ENCODE measurements around the gene MSRB3. TPM values are rescaled to one million over a fixed set of nuclear protein-coding genes. Genes with fewer than 3 reads are reported as not detected.

The MSRB3 gene
- total RNA-seq, 1 donor from 2014 or later: 8.3 TPM

GRCh38 chr12:65500091-65500900, 221.8 kb downstream of the MSRB3 start:
- Mint-ChIP-seq H3K4me3 (no peak overlapping the region), H3K4me1 (peaks cover 22% of the 10 kb centered on the region), H3K27ac (ENCODE audit: unreplicated experiment) (no peak overlapping the region), H3K27me3 (ENCODE audit: low read depth) (no peaks in the 10 kb centered on the region), H3K9me3 (no peaks in the 10 kb centered on the region), H3K36me3 (ENCODE audit: low read depth) (no peaks in the 10 kb centered on the region)
- no peak for DNase-seq (ENCODE audit: low read depth, low spot score)
- TF ChIP-seq CTCF (conservative IDR thresholded peaks at IDR 0.05): no peak

GRCh38 chr12:65501093-65501621, 222.7 kb downstream of the MSRB3 start:
- no peak overlapping the region for H3K4me3 Mint-ChIP-seq
- H3K27me3 Mint-ChIP-seq (ENCODE audit: low read depth): no peaks in the 10 kb centered on the region
- H3K4me1 Mint-ChIP-seq: peaks cover 21% of the 10 kb centered on the region
- no peak for DNase-seq (ENCODE audit: low read depth, low spot score)
- no peaks in the 10 kb centered on the region for H3K36me3 Mint-ChIP-seq (ENCODE audit: low read depth)
- no peaks in the 10 kb centered on the region for H3K9me3 Mint-ChIP-seq
- no peak for TF ChIP-seq CTCF (conservative IDR thresholded peaks at IDR 0.05)
- H3K27ac Mint-ChIP-seq (ENCODE audit: unreplicated experiment): no peak overlapping the region

GRCh38 chr12:65501935-65502334, 223.5 kb downstream of the MSRB3 start:
- no peak for TF ChIP-seq CTCF (conservative IDR thresholded peaks at IDR 0.05)
- no peaks in the 10 kb centered on the region for H3K36me3 Mint-ChIP-seq (ENCODE audit: low read depth)
- peaks cover under 1% of the 10 kb centered on the region for H3K27me3 Mint-ChIP-seq (ENCODE audit: low read depth)
- DNase-seq (ENCODE audit: low read depth, low spot score): no peak
- H3K9me3 Mint-ChIP-seq: no peaks in the 10 kb centered on the region
- H3K27ac Mint-ChIP-seq (ENCODE audit: unreplicated experiment): no peak overlapping the region
- peaks cover 21% of the 10 kb centered on the region for H3K4me1 Mint-ChIP-seq
- H3K4me3 Mint-ChIP-seq: no peak overlapping the region

GRCh38 chr12:65504417-65504816, 225.9 kb downstream of the MSRB3 start:
- no peak for TF ChIP-seq CTCF (conservative IDR thresholded peaks at IDR 0.05)
- no peak overlapping the region for H3K27ac Mint-ChIP-seq (ENCODE audit: unreplicated experiment)
- peaks cover 23% of the 10 kb centered on the region for H3K4me1 Mint-ChIP-seq
- no peak overlapping the region for H3K4me3 Mint-ChIP-seq
- H3K27me3 Mint-ChIP-seq (ENCODE audit: low read depth): peaks cover 6% of the 10 kb centered on the region
- no peaks in the 10 kb centered on the region for H3K9me3 Mint-ChIP-seq
- no peak for DNase-seq (ENCODE audit: low read depth, low spot score)
- H3K36me3 Mint-ChIP-seq (ENCODE audit: low read depth): no peaks in the 10 kb centered on the region

- no peak for TF ChIP-seq CTCF (conservative IDR thresholded peaks at IDR 0.05)
- Mint-ChIP-seq H3K27me3 (ENCODE audit: low read depth) (peaks cover 6% of the 10 kb centered on the region), H3K4me3 (no peak overlapping the region), H3K36me3 (ENCODE audit: low read depth) (no peaks in the 10 kb centered on the region), H3K4me1 (peaks cover 24% of the 10 kb centered on the region), H3K9me3 (no peaks in the 10 kb centered on the region), H3K27ac (ENCODE audit: unreplicated experiment) (no peak overlapping the region)
- no peak for DNase-seq (ENCODE audit: low read depth, low spot score)
These were observed 227.1 kb downstream of the MSRB3 start for GRCh38 chr12:65505386-65506121.

Measured in neural crest cell (in vitro differentiated cells).